Trophoblast cell (in vitro differentiated cells and primary cell): ENCODE measurements around the gene APOA4.

Experiments used
- DNase-seq, 2 donors: peaks; one replicate each; pipeline ENCODE4 v3.0.0-alpha.2; 2016
- H2AFZ ChIP-seq: 2 replicates; pipeline ENCODE4 v1.6.1; 2013; ENCODE audit warnings: low read length, moderate library complexity, mild to moderate bottlenecking; ENCODE audit not compliant: insufficient read depth, poor library complexity
- H2AK5ac ChIP-seq: 2 replicates; pipeline ENCODE4 v1.6.1; 2013; ENCODE audit warnings: mild to moderate bottlenecking, low read length
- H2BK120ac ChIP-seq: 2 replicates; pipeline ENCODE4 v1.6.1; 2013; ENCODE audit warnings: low read length, mild to moderate bottlenecking, moderate library complexity; ENCODE audit not compliant: insufficient read depth, poor library complexity
- H2BK12ac ChIP-seq: 2 replicates; pipeline ENCODE4 v1.6.1; 2013; ENCODE audit warnings: mild to moderate bottlenecking, low read length, moderate library complexity
- H2BK5ac ChIP-seq: 2 replicates; pipeline ENCODE4 v1.6.1; 2013; ENCODE audit warnings: low read length, low read depth, moderate library complexity, mild to moderate bottlenecking; ENCODE audit not compliant: poor library complexity
- H3K14ac ChIP-seq: 2 replicates; pipeline ENCODE4 v1.6.1; 2013; ENCODE audit warnings: mild to moderate bottlenecking, low read length
- H3K18ac ChIP-seq: 2 replicates; pipeline ENCODE4 v1.6.1; 2013; ENCODE audit warnings: mild to moderate bottlenecking, low read length
- H3K23ac ChIP-seq: 2 replicates; pipeline ENCODE4 v1.6.1; 2013; ENCODE audit warnings: low read length
- H3K27ac ChIP-seq: 2 replicates; pipeline ENCODE4 v1.5.1; 2013; ENCODE audit warnings: low read depth, mild to moderate bottlenecking, inconsistent platforms, low read length, moderate library complexity
- H3K27me3 ChIP-seq: 2 replicates; pipeline ENCODE4 v1.6.1; 2013; ENCODE audit warnings: inconsistent platforms, mild to moderate bottlenecking, low read length, moderate library complexity; ENCODE audit not compliant: insufficient read depth
- H3K36me3 ChIP-seq, 2 experiments: 1 replicate in 1 of 2; 2 replicates in 1 of 2; pipeline ENCODE4 v1.6.1; 2013; ENCODE audit warnings: low read length in 2 of 2, mild to moderate bottlenecking in 2 of 2, moderate library complexity in 1 of 2; ENCODE audit not compliant: insufficient read depth in 2 of 2, control insufficient read depth in 1 of 2
- H3K4ac ChIP-seq: 2 replicates; pipeline ENCODE4 v1.6.1; 2013; ENCODE audit warnings: low read depth, mild to moderate bottlenecking, low read length, moderate library complexity
- H3K4me1 ChIP-seq, 2 experiments: 1 replicate in 1 of 2; 2 replicates in 1 of 2; pipeline ENCODE4 v1.6.1; 2013; ENCODE audit warnings: low read length in 2 of 2, mild to moderate bottlenecking in 2 of 2, moderate library complexity in 1 of 2; ENCODE audit not compliant: insufficient read depth in 2 of 2, control insufficient read depth in 1 of 2
- H3K4me2 ChIP-seq: 2 replicates; pipeline ENCODE4 v1.6.1; 2013; ENCODE audit warnings: inconsistent platforms, mild to moderate bottlenecking, low read length, moderate library complexity
- H3K4me3 ChIP-seq: 2 replicates; pipeline ENCODE4 v1.5.1; 2013; ENCODE audit warnings: mild to moderate bottlenecking, low read depth, low read length, inconsistent platforms
- H3K79me1 ChIP-seq: one replicate; pipeline ENCODE4 v1.6.1; 2013; ENCODE audit warnings: low read length
- H3K79me2 ChIP-seq: 2 replicates; pipeline ENCODE4 v1.6.1; 2013; ENCODE audit warnings: low read length, mild to moderate bottlenecking; ENCODE audit not compliant: control insufficient read depth, insufficient read depth, poor library complexity
- H3K9ac ChIP-seq: 2 replicates; pipeline ENCODE4 v1.6.1; 2013; ENCODE audit warnings: mild to moderate bottlenecking, low read length
- H3K9me3 ChIP-seq: 2 replicates; pipeline ENCODE4 v1.6.1; 2013; ENCODE audit warnings: low read depth, mild to moderate bottlenecking, control low read depth, inconsistent platforms, low read length; ENCODE audit not compliant: insufficient read depth
- H4K12ac ChIP-seq: 2 replicates; pipeline ENCODE4 v1.6.1; 2013; ENCODE audit warnings: low read depth, mild to moderate bottlenecking, low read length, moderate library complexity
- H4K8ac ChIP-seq: 2 replicates; pipeline ENCODE4 v1.6.1; 2013; ENCODE audit warnings: low read depth, mild to moderate bottlenecking, low read length, moderate library complexity
- H4K91ac ChIP-seq: one replicate; pipeline ENCODE4 v1.6.1; 2013; ENCODE audit warnings: low read depth, mild to moderate bottlenecking, low read length, moderate library complexity
- WGBS: extraction: QIAGEN DNeasy Blood & Tissue Kit; methylation state at CpG from one replicate; pipeline ENCODE4 v1.1.7; 2013; ENCODE audit warnings: missing lambda C conversion rate; ENCODE audit not compliant: insufficient read length, insufficient coverage; ENCODE audit errors: extremely low coverage; 5-methylcytosine and 5-hydroxymethylcytosine counted together

APOA4 gene

GRCh38 chr11:116793772-116794097, 29.4 kb downstream of the APOA4 start:
- Histone ChIP-seq H4K12ac (no peak overlapping the region), H3K23ac (no peak overlapping the region), H3K14ac (no peak overlapping the region), H2BK120ac (no peak overlapping the region), H3K79me2 (no peaks in the 10 kb centered on the region), H2AK5ac (no peak overlapping the region), H3K9ac (no peak overlapping the region), H2AFZ (no peak overlapping the region), H4K8ac (no peak overlapping the region), H3K27ac (no peak overlapping the region), H4K91ac (no peak overlapping the region), H3K79me1 (no peaks in the 10 kb centered on the region), H3K4ac (no peak overlapping the region), H2BK12ac (no peak overlapping the region), H3K9me3 (no peaks in the 10 kb centered on the region), H3K36me3 (no peaks in the 10 kb centered on the region), H3K4me2 (no peak overlapping the region), H3K4me1 (peaks cover 9 to 17% of the 10 kb centered on the region in 2 experiments), H3K27me3 (no peaks in the 10 kb centered on the region), H3K18ac (no peak overlapping the region), H2BK5ac (no peak overlapping the region), H3K4me3 (no peak overlapping the region)
- no peak for DNase-seq
- WGBS = no CpG with 5 or more reads among the region's 1 CpG

GRCh38 chr11:116792869-116793771, 30.0 kb downstream of the APOA4 start:
- Histone ChIP-seq H3K14ac (no peak overlapping the region), H2BK12ac (no peak overlapping the region), H3K9me3 (no peaks in the 10 kb centered on the region), H3K36me3 (no peaks in the 10 kb centered on the region), H2AK5ac (no peak overlapping the region), H3K4me3 (no peak overlapping the region), H2BK120ac (no peak overlapping the region), H3K4me2 (no peak overlapping the region), H3K79me2 (peaks cover 2% of the 10 kb centered on the region), H4K12ac (no peak overlapping the region), H4K91ac (no peak overlapping the region), H3K23ac (no peak overlapping the region), H2AFZ (no peak overlapping the region), H3K18ac (no peak overlapping the region), H3K79me1 (peaks cover 3% of the 10 kb centered on the region), H3K27me3 (no peaks in the 10 kb centered on the region), H3K4ac (no peak overlapping the region), H3K4me1 (peaks cover 15 to 24% of the 10 kb centered on the region in 2 experiments), H3K27ac (no peak overlapping the region), H4K8ac (no peak overlapping the region), H2BK5ac (no peak overlapping the region), H3K9ac (no peak overlapping the region)
- DNase-seq = no peak
- WGBS = no CpG with 5 or more reads among the region's 8 CpGs

GRCh38 chr11:116792144-116792868, 30.8 kb downstream of the APOA4 start:
- H3K9ac ChIP-seq = no peak overlapping the region
- H2BK12ac ChIP-seq = no peak overlapping the region
- H2AFZ ChIP-seq = no peak overlapping the region
- H2AK5ac ChIP-seq = no peak overlapping the region
- no peak overlapping the region for H4K8ac ChIP-seq
- H2BK5ac ChIP-seq = no peak overlapping the region
- no peak overlapping the region for H2BK120ac ChIP-seq
- H3K18ac ChIP-seq = no peak overlapping the region
- H3K4ac ChIP-seq = no peak overlapping the region
- no peaks in the 10 kb centered on the region for H3K27me3 ChIP-seq
- H3K4me2 ChIP-seq = no peak overlapping the region
- no peak overlapping the region for H4K12ac ChIP-seq
- H3K36me3 ChIP-seq = no peaks in the 10 kb centered on the region
- no peak overlapping the region for H3K14ac ChIP-seq
- H3K23ac ChIP-seq = no peak overlapping the region
- no peak overlapping the region for H4K91ac ChIP-seq
- no CpG with 5 or more reads among the region's 8 CpGs for WGBS
- peaks cover 8% of the 10 kb centered on the region for H3K79me2 ChIP-seq
- no peak overlapping the region for H3K4me3 ChIP-seq
- H3K79me1 ChIP-seq = peaks cover 7% of the 10 kb centered on the region
- DNase-seq = no peak
- H3K4me1 ChIP-seq = peaks cover 15 to 24% of the 10 kb centered on the region in 2 experiments
- no peak overlapping the region for H3K27ac ChIP-seq
- no peaks in the 10 kb centered on the region for H3K9me3 ChIP-seq

- Histone ChIP-seq H4K12ac (no peak within 1 kb of the TSS), H3K36me3 (no peaks in the 10 kb centered on the region), H2BK12ac (no peak within 1 kb of the TSS), H3K27me3 (no peaks in the 10 kb centered on the region), H2AK5ac (no peak within 1 kb of the TSS), H2BK120ac (no peak within 1 kb of the TSS), H4K8ac (no peak within 1 kb of the TSS), H3K79me1 (peaks cover 7% of the 10 kb centered on the region), H3K14ac (no peak within 1 kb of the TSS), H3K18ac (no peak within 1 kb of the TSS), H3K9me3 (no peaks in the 10 kb centered on the region), H3K4me2 (no peak within 1 kb of the TSS), H3K4me3 (no peak within 1 kb of the TSS), H3K79me2 (peaks cover 9% of the 10 kb centered on the region), H3K4ac (no peak within 1 kb of the TSS), H3K4me1 (peaks cover 18 to 27% of the 10 kb centered on the region in 2 experiments), H2BK5ac (no peak within 1 kb of the TSS), H2AFZ (no peak within 1 kb of the TSS), H4K91ac (no peak within 1 kb of the TSS), H3K27ac (no peak within 1 kb of the TSS), H3K9ac (no peak within 1 kb of the TSS), H3K23ac (no peak within 1 kb of the TSS)
- no peak for DNase-seq
- WGBS = no CpG with 5 or more reads among the region's 7 CpGs
These were observed 31.3 kb downstream of the APOA4 start, which contains the start of gene APOA5 for GRCh38 chr11:116791813-116792143. APOA5 (minus strand) TSS chr11:116791879; CDS start chr11:116791860, 19 bp downstream.
